Subcutaneous adipose tissue (tissue), 4 donors: ENCODE data around the gene SPATA17. TPM values are rescaled to one million over a fixed set of nuclear protein-coding genes. Genes with fewer than 3 reads are reported as not detected.

Experiments used
- CTCF ChIP-seq: fragments of 450-650 bp; IDR thresholded peaks from one replicate; pipeline ENCODE4 v1.5.1; 2016; ENCODE audit warnings: low read depth, mild to moderate bottlenecking, control low read depth, antibody characterized with exemption, moderate library complexity
- total RNA-seq, 4 donors: library from RNA; depleted of rRNA; stranded (reverse); fragments of >200 nt; gene quantifications; one replicate each; pipeline ENCODE4 v1.1.0, GENCODE V29; 2016

The SPATA17 gene
- total RNA-seq, 4 donors from 2014 or later, result 1.5 TPM; not detected in 3

GRCh38 chr1:217876401-217876800 lies 245.3 kb downstream of the SPATA17 start:
- TF ChIP-seq CTCF, result no peak

- no peak for TF ChIP-seq CTCF
These were observed 245.8 kb downstream of the SPATA17 start for GRCh38 chr1:217876896-217877295.

- no peak for TF ChIP-seq CTCF
These were observed 250.0 kb downstream of the SPATA17 start for GRCh38 chr1:217881131-217881543.

GRCh38 chr1:217881607-217882332 lies 250.6 kb downstream of the SPATA17 start:
- no peak for TF ChIP-seq CTCF

GRCh38 chr1:217885181-217885580 lies 254.0 kb downstream of the SPATA17 start:
- TF ChIP-seq CTCF, result no peak

- TF ChIP-seq CTCF, result no peak
These were observed 257.2 kb downstream of the SPATA17 start for GRCh38 chr1:217888328-217888727.

GRCh38 chr1:217889401-217889800 lies 258.3 kb downstream of the SPATA17 start:
- no peak for TF ChIP-seq CTCF
